Gastrocnemius medialis (tissue), 4 donors: ENCODE data around the gene NUP62. TPM values are rescaled to one million over a fixed set of nuclear protein-coding genes. Genes with fewer than 3 reads are reported as not detected.

Experiments used
- ATAC-seq, 2 donors: fragments of 150-250 bp; one replicate each; pipeline ENCODE4 v1.9.1; 2016
- DNase-seq, 2 donors: peaks; one replicate each; pipeline ENCODE4 v3.0.0-alpha.2; 2019
- H3K27ac ChIP-seq, 4 donors: fragments of 200-600 bp; sonication (generic); 1 replicate in 1 of 4; 2 replicates in 3 of 4; pipeline ENCODE4 v1.5.1; 2016 to 2018; ENCODE audit warnings: mild to moderate bottlenecking in 2 of 4, moderate library complexity in 1 of 4
- H3K27me3 ChIP-seq, 3 donors: fragments of 200-600 bp; sonication (generic) in 2 of 3; 1 replicate in 1 of 3; 2 replicates in 2 of 3; pipeline versions ENCODE4 v1.5.1 to v1.6.0; 2016 to 2019; ENCODE audit warnings: mild to moderate bottlenecking in 1 of 3, moderate library complexity in 1 of 3
- H3K36me3 ChIP-seq, 2 donors: fragments of 200-600 bp; sonication (generic) in 1 of 2; one replicate each; pipeline ENCODE4 v1.5.1; 2017 to 2018
- H3K4me1 ChIP-seq, 2 donors: fragments of 200-600 bp; sonication (generic) in 1 of 2; one replicate each; pipeline ENCODE4 v1.5.1; 2016 to 2017; ENCODE audit warnings: mild to moderate bottlenecking in 2 of 2
- H3K4me3 ChIP-seq, 4 donors: fragments of 200-600 bp; sonication (generic) in 3 of 4; 1 replicate in 1 of 4; 2 replicates in 3 of 4; pipeline ENCODE4 v1.5.1; 2016 to 2019; ENCODE audit warnings: mild to moderate bottlenecking in 2 of 4
- H3K9me3 ChIP-seq, 3 donors: fragments of 200-600 bp; sonication (generic) in 2 of 3; 1 replicate in 1 of 3; 2 replicates in 2 of 3; pipeline ENCODE4 v1.5.1; 2016 to 2019
- POLR2A ChIP-seq, 2 donors: fragments of 450-650 bp; IDR thresholded peaks; one replicate each; pipeline ENCODE4 v1.6.1; 2017; ENCODE audit warnings: antibody characterized with exemption in 2 of 2, mild to moderate bottlenecking in 2 of 2, moderate library complexity in 2 of 2
- in situ Hi-C, 4 donors: fragments of 200-750 bp; cut with MboI; loops; one replicate each; pipeline versions ENCODE4 v1.15.0 to v1.8.0; 2017; ENCODE audit warnings: low sequenced_read_pairs in 4 of 4
- intact Hi-C: fragments of 100-400 bp; cut with DNase I; formaldehyde crosslinking; loops from one replicate; pipeline ENCODE4 v1.15.1; 2023; ENCODE audit warnings: low total_unique reads
- total RNA-seq, 4 donors: library from RNA; depleted of rRNA; stranded (reverse); fragments of >200 nt; gene quantifications; one replicate each; pipeline versions ENCODE4 v1.1.0 to v1.2.3, GENCODE V29; 2016
- TF ChIP-seq, protein P1 (sequence below), 5 experiments: fragments of 450-650 bp in 3 of 5; fragments of 200-600 bp in 2 of 5; sonication (generic) in 2 of 5; IDR thresholded peaks in 4 of 5; conservative IDR thresholded peaks in 1 of 5; 1 replicate in 4 of 5; 2 replicates in 1 of 5; pipeline ENCODE4 v1.5.1; 2016 to 2019; ENCODE audit warnings: antibody characterized with exemption in 5 of 5, mild to moderate bottlenecking in 3 of 5, moderate library complexity in 3 of 5

NUP62 gene
- total RNA-seq, 4 donors from 2014 or later, result 32.8 to 38.0 (median 36.3) TPM

GRCh38 chr19:49888510-49888824 is 40.8 kb downstream of the NUP62 start:
- no peak overlapping the region for H3K27ac ChIP-seq
- in situ Hi-C loops, result no loop called here
- no peaks in the 10 kb centered on the region for H3K9me3 ChIP-seq
- peaks cover 2 to 12% of the 10 kb centered on the region in 2 donors for H3K4me1 ChIP-seq
- DNase-seq (no peak), ATAC-seq (no peak)
- TF ChIP-seq POLR2A (IDR thresholded peaks at IDR 0.05), result no peak
- TF ChIP-seq, protein P1, sequence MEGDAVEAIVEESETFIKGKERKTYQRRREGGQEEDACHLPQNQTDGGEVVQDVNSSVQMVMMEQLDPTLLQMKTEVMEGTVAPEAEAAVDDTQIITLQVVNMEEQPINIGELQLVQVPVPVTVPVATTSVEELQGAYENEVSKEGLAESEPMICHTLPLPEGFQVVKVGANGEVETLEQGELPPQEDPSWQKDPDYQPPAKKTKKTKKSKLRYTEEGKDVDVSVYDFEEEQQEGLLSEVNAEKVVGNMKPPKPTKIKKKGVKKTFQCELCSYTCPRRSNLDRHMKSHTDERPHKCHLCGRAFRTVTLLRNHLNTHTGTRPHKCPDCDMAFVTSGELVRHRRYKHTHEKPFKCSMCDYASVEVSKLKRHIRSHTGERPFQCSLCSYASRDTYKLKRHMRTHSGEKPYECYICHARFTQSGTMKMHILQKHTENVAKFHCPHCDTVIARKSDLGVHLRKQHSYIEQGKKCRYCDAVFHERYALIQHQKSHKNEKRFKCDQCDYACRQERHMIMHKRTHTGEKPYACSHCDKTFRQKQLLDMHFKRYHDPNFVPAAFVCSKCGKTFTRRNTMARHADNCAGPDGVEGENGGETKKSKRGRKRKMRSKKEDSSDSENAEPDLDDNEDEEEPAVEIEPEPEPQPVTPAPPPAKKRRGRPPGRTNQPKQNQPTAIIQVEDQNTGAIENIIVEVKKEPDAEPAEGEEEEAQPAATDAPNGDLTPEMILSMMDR (IDR thresholded peaks at IDR 0.05 in 4 of 5, conservative IDR thresholded peaks at IDR 0.05 in 1 of 5), result no peak
- peaks cover 6 to 9% (median 7%) of the 10 kb centered on the region in 3 donors for H3K27me3 ChIP-seq
- H3K36me3 ChIP-seq, result peaks cover 7 to 30% of the 10 kb centered on the region in 2 donors
- no peak overlapping the region for H3K4me3 ChIP-seq
- intact Hi-C loops, result no loop called here

DNA sequence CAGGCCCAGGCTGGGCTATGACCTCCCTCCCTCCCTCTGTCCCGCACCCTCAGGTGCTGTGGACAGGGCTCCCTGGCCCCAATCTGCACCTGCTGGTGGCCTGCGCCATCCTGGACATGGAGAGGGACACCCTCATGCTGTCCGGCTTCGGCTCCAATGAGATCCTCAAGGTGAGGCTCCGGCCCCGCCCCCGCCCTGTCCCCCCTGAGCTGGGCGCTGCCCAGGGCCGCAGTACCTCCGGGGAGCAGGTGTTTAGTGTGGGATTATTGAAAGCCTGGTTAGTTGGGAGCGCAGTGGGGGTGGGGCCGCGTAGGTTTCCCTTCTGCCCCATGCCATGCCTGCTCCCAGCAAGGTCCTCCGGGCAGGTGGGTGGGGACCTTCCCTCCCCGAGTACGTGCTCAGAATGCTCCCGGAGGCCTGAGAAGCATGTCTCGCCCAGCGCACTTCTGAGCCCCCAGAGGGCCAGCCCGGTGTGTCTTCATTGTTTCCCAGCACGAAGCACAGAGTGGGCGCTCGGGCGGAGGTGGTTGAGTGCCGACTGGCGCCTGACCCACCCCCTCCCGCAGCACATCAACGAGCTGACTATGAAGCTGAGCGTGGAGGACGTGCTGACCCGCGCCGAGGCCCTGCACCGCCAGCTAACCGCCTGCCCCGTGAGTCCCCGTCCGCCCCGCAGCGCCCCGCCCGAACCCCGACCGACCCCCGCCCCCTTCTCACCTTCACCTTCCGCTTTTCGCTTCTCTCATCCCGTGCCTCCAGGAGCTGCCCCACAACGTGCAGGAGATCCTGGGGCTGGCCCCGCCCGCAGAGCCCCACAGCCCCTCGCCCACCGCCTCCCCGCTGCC is 41.4 kb downstream of the NUP62 start:
- no peak for TF ChIP-seq POLR2A (IDR thresholded peaks at IDR 0.05)
- TF ChIP-seq, protein P1 (IDR thresholded peaks at IDR 0.05 in 4 of 5, conservative IDR thresholded peaks at IDR 0.05 in 1 of 5), result no peak
- no peak for DNase-seq
- in situ Hi-C loops (no loop called here), intact Hi-C loops (no loop called here)
- Histone ChIP-seq H3K9me3 (no peaks in the 10 kb centered on the region), H3K4me3 (no peak overlapping the region), H3K27ac (no peak overlapping the region), H3K36me3 (peaks cover 11 to 36% of the 10 kb centered on the region in 2 donors), H3K4me1 (peaks cover 2 to 12% of the 10 kb centered on the region in 2 donors), H3K27me3 (peaks cover 6 to 9% (median 7%) of the 10 kb centered on the region in 3 donors)
- ATAC-seq, result no peak

- H3K27me3 ChIP-seq, result peaks cover 0 to 9% (median 7%) of the 10 kb centered on the region in 3 donors
- peaks cover 2 to 12% of the 10 kb centered on the region in 2 donors for H3K4me1 ChIP-seq
- peaks cover 11 to 43% of the 10 kb centered on the region in 2 donors for H3K36me3 ChIP-seq
- intact Hi-C loops, result no loop called here
- DNase-seq (no peak), ATAC-seq (no peak)
- in situ Hi-C loops, result no loop called here
- no peak overlapping the region for H3K4me3 ChIP-seq
- no peaks in the 10 kb centered on the region for H3K9me3 ChIP-seq
- TF ChIP-seq POLR2A (IDR thresholded peaks at IDR 0.05), result no peak
- TF ChIP-seq, protein P1 (IDR thresholded peaks at IDR 0.05 in 4 of 5, conservative IDR thresholded peaks at IDR 0.05 in 1 of 5), result no peak
- H3K27ac ChIP-seq, result no peak overlapping the region
Observed at GRCh38 chr19:49887037-49887664, 42.2 kb downstream of the NUP62 start.

DNA sequence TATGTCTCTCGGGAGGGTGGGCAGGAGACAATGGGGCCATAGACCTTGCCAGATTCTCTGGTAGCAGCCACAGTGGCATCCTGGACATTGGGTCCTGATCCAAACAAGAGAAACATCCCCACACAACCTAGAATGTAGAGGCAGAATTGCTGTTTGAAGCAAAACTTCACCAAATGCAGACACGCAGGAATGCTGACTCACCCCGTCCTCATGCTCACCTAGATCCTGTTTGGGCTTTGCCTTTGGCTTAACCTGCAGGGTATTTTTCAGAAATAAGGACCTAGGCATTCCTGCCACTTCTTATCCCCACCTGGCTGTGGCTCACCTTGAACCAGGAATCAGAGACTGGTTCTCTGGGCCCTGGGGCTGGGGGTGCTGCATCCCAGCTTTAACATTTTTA is 44.5 kb downstream of the NUP62 start:
- in situ Hi-C loops, result no loop called here
- intact Hi-C loops, result no loop called here
- no peak for ATAC-seq

More for the DNA sequence above, 44.5 kb downstream of the NUP62 start:
- H3K36me3 ChIP-seq, result peaks cover 14 to 67% of the 10 kb centered on the region in 2 donors
- no peaks in the 10 kb centered on the region for H3K9me3 ChIP-seq
- H3K27ac ChIP-seq, result no peak overlapping the region
- no peak for DNase-seq
- peaks cover 0 to 3% of the 10 kb centered on the region in 2 donors for H3K4me1 ChIP-seq
- H3K4me3 ChIP-seq, result no peak overlapping the region
- H3K27me3 ChIP-seq, result no peaks in the 10 kb centered on the region
- TF ChIP-seq POLR2A (IDR thresholded peaks at IDR 0.05), result no peak
- TF ChIP-seq, protein P1 (IDR thresholded peaks at IDR 0.05 in 4 of 5, conservative IDR thresholded peaks at IDR 0.05 in 1 of 5), result no peak
